Naive thymus-derived CD4-positive, alpha-beta T cell (primary cell): ENCODE data around the gene TMEM178B. TPM values are rescaled to one million over a fixed set of nuclear protein-coding genes. Genes with fewer than 3 reads are reported as not detected.

Source experiments
- ATAC-seq: fragments of 150-1000 bp; cut with Tn5 transposase; 2 replicates; pipeline ENCODE4 v1.10.0; 2021; ENCODE audit warnings: mild to moderate bottlenecking, moderate library complexity
- CTCF ChIA-PET: fragments of 350-600 bp; sonication (Branson Sonifier 250); formaldehyde crosslinking; loops from one replicate; lab custom pipeline; 2021; ENCODE audit warnings: antibody characterized with exemption; lab: Charles Lee
- POLR2A ChIA-PET: fragments of 350-600 bp; sonication (Branson Sonifier 250); formaldehyde crosslinking; loops from one replicate; lab custom pipeline; 2021; ENCODE audit warnings: antibody characterized with exemption, inconsistent platforms; lab: Charles Lee
- DNase-seq, 9 donors: peaks; one replicate each; pipeline versions ENCODE4 v3.0.0 to v3.0.0-alpha.2; 2020 to 2022; ENCODE audit warnings: mixed read lengths in 1 of 9
- H3K27ac ChIP-seq: one replicate; pipeline ENCODE4 v1.7.0; 2013; ENCODE audit warnings: mild to moderate bottlenecking, low read depth, low read length, moderate library complexity
- H3K27me3 ChIP-seq, 2 donors: one replicate each; pipeline ENCODE4 v1.7.0; 2013; ENCODE audit warnings: low read length in 2 of 2, mild to moderate bottlenecking in 2 of 2, moderate library complexity in 2 of 2; ENCODE audit not compliant: control insufficient read depth in 2 of 2, insufficient read depth in 2 of 2
- H3K36me3 ChIP-seq, 3 experiments: 1 replicate in 2 of 3; 2 replicates in 1 of 3; pipeline ENCODE4 v1.7.0; 2013; ENCODE audit warnings: low read length in 3 of 3, mild to moderate bottlenecking in 3 of 3, moderate library complexity in 1 of 3; ENCODE audit not compliant: insufficient read depth in 3 of 3, control insufficient read depth in 2 of 3
- H3K4me1 ChIP-seq, 2 donors: one replicate each; pipeline ENCODE4 v1.7.0; 2013; ENCODE audit warnings: low read length in 2 of 2, mild to moderate bottlenecking in 2 of 2, moderate library complexity in 1 of 2; ENCODE audit not compliant: control insufficient read depth in 2 of 2, insufficient read depth in 2 of 2
- H3K4me3 ChIP-seq: 2 replicates; pipeline ENCODE4 v1.7.0; 2013; ENCODE audit warnings: mild to moderate bottlenecking, low read length
- H3K9me3 ChIP-seq, 3 experiments: 1 replicate in 2 of 3; 2 replicates in 1 of 3; pipeline ENCODE4 v1.7.0; 2013; ENCODE audit warnings: low read length in 3 of 3; ENCODE audit not compliant: control insufficient read depth in 2 of 3
- H3K27ac Mint-ChIP-seq, 9 donors: one replicate each; pipeline ENCODE4 v1.8.0; 2020 to 2022; ENCODE audit warnings: mixed read lengths in 9 of 9, mild to moderate bottlenecking in 8 of 9, moderate library complexity in 5 of 9, inconsistent platforms in 2 of 9
- H3K27me3 Mint-ChIP-seq, 5 donors: one replicate each; pipeline ENCODE4 v1.8.0; 2021 to 2022; ENCODE audit warnings: mixed read lengths in 5 of 5, mild to moderate bottlenecking in 1 of 5
- H3K36me3 Mint-ChIP-seq, 5 donors: one replicate each; pipeline ENCODE4 v1.8.0; 2020 to 2022; ENCODE audit warnings: mixed read lengths in 5 of 5, mild to moderate bottlenecking in 3 of 5, inconsistent platforms in 1 of 5
- H3K4me1 Mint-ChIP-seq, 7 donors: one replicate each; pipeline ENCODE4 v1.8.0; 2020 to 2022; ENCODE audit warnings: mixed read lengths in 7 of 7, mild to moderate bottlenecking in 3 of 7, inconsistent platforms in 1 of 7
- H3K4me3 Mint-ChIP-seq, 10 donors: one replicate each; pipeline ENCODE4 v1.8.0; 2020 to 2022; ENCODE audit warnings: mild to moderate bottlenecking in 10 of 10, mixed read lengths in 10 of 10, moderate library complexity in 6 of 10, inconsistent platforms in 2 of 10
- H3K9me3 Mint-ChIP-seq, 11 donors: one replicate each; pipeline ENCODE4 v1.8.0; 2020 to 2022; ENCODE audit warnings: mixed read lengths in 11 of 11, mild to moderate bottlenecking in 4 of 11, inconsistent platforms in 1 of 11, moderate library complexity in 1 of 11
- intact Hi-C, 2 donors: fragments of 100-400 bp; cut with micrococcal nuclease; formaldehyde crosslinking; loops; one replicate each; pipeline ENCODE4 v1.15.1; 2023
- polyA plus RNA-seq, 2 donors: library from polyadenylated mRNA; unstranded; fragments of 300-500 nt; fragmentation: Illumina TruSeq; gene quantifications; one replicate each; pipeline ENCODE4 v1.2.3, GENCODE V29; 2021
- total RNA-seq, 6 experiments: library from RNA in 5 of 6; stranded (reverse) in 5 of 6; gene quantifications; 1 replicate in 5 of 6; 2 replicates in 1 of 6; pipeline ENCODE4 v1.2.3 and lab custom pipeline; 2021 to 2026

Gene TMEM178B
- total and polyA plus RNA-seq, 7 experiments from 2014 or later: 0.05 to 3.0 (median 0.10) TPM; not detected in 4

DNA sequence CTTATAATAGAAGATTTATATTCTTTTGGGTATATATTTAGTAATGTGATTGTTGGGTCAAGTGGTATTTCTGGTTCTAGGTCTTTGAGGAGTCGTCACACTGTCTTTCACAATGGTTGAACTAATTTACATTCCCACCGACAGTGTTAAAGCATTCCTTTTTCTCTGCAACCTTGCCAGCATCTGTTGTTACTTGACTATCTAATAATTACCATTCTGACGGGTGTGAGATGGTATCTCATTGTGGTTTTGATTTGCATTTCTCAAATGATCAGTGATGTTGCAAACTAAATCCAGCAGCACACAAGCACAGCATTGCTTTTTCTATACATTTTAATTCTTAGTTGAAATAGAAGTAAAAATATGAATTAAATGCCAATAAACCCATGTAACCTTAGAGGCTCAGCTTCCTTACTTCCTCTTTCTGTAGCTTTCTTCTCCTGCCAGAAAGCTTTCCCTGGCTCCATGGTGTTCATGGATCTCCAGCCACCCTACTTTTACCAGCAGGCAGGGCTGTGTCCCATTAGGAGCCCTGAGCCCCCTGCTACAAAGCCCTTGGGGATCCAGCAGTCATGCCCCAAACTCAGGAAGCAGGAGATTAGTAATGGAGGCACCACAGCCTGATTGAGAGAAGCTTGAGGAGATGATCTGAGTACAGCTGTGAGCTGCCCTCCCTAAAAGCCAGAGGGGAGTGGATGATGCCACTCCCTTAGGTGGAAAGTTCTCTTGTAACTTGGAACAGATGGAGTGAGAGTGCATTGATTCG, 158.6 kb downstream of the TMEM178B start:
- H3K4me3 ChIP-seq: no peak overlapping the region
- DNase-seq: no peak
- no peaks in the 10 kb centered on the region for H3K9me3 Mint-ChIP-seq
- intact Hi-C loops: no loop called here
- H3K4me3 Mint-ChIP-seq: no peak overlapping the region
- no peak overlapping the region for H3K27ac ChIP-seq
- POLR2A ChIA-PET: no interaction called here
- H3K27ac Mint-ChIP-seq: no peak overlapping the region
- H3K36me3 ChIP-seq: no peaks in the 10 kb centered on the region
- H3K27me3 Mint-ChIP-seq: peaks cover 15 to 42% (median 30%) of the 10 kb centered on the region in 5 donors
- no peaks in the 10 kb centered on the region for H3K4me1 ChIP-seq
- no peaks in the 10 kb centered on the region for H3K4me1 Mint-ChIP-seq
- H3K9me3 ChIP-seq: no peaks in the 10 kb centered on the region
- H3K27me3 ChIP-seq: no peaks in the 10 kb centered on the region
- no peak for ATAC-seq
- no peaks in the 10 kb centered on the region for H3K36me3 Mint-ChIP-seq
- CTCF ChIA-PET: no interaction called here

DNA sequence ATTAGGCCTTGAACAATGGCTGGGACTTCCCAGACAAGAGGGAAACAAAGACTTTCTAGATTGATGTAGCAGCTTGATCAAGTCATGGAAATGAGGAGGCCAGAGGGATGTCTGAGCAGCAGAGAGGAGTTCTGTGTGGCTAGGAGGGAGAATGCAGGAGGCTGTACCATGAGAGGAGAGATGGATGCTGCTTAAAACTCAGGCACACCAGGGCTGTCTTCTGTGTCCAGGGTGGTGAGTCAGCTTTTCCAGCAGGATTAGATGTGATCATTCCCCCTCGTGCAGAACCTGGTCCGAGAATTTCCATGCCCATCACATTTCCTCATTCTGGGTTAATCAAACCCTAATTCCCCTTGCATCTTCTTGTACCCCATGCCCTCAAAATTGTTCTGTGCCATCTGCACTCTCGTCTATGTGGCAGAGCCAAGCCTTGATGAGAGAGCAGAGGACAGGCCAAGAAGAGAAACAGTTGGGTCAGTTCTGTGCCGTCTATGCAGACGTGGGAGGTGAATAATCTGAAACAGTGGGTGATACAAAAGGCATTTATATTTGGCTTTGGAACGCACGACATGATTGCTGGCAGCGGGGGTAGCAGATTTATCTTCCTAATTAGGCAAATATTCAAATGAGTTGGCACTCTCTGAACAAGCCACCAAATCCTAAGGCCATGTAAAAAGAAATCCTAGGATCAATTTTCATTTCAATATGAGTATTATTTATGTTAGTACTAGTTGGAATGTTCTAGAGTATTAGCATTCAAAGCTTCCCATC, 160.7 kb downstream of the TMEM178B start:
- Mint-ChIP-seq H3K27me3 (peaks cover 9 to 55% (median 29%) of the 10 kb centered on the region in 5 donors), H3K36me3 (no peaks in the 10 kb centered on the region), H3K9me3 (no peaks in the 10 kb centered on the region), H3K27ac (no peak overlapping the region), H3K4me1 (no peaks in the 10 kb centered on the region), H3K4me3 (no peak overlapping the region)
- ChIA-PET CTCF (no interaction called here), POLR2A (no interaction called here)
- H3K27me3 ChIP-seq: no peaks in the 10 kb centered on the region
- DNase-seq (no peak), ATAC-seq (no peak)
- no peaks in the 10 kb centered on the region for H3K36me3 ChIP-seq
- no peaks in the 10 kb centered on the region for H3K4me1 ChIP-seq
- no peak overlapping the region for H3K27ac ChIP-seq
- no peaks in the 10 kb centered on the region for H3K9me3 ChIP-seq
- no peak overlapping the region for H3K4me3 ChIP-seq
- intact Hi-C loops: no loop called here

- DNase-seq: no peak
- CTCF ChIA-PET: no interaction called here
- Histone ChIP-seq H3K4me1 (no peaks in the 10 kb centered on the region), H3K27me3 (no peaks in the 10 kb centered on the region), H3K4me3 (no peak overlapping the region), H3K27ac (no peak overlapping the region), H3K9me3 (no peaks in the 10 kb centered on the region), H3K36me3 (no peaks in the 10 kb centered on the region)
- Mint-ChIP-seq H3K9me3 (no peaks in the 10 kb centered on the region), H3K27me3 (peaks cover 7 to 51% (median 28%) of the 10 kb centered on the region in 5 donors), H3K4me3 (no peak overlapping the region), H3K27ac (no peak overlapping the region), H3K36me3 (no peaks in the 10 kb centered on the region), H3K4me1 (no peaks in the 10 kb centered on the region)
- POLR2A ChIA-PET: no interaction called here
- intact Hi-C loops: no loop called here
- no peak for ATAC-seq
Observed at GRCh38 chr7:141235656-141236055, 161.8 kb downstream of the TMEM178B start.

DNA sequence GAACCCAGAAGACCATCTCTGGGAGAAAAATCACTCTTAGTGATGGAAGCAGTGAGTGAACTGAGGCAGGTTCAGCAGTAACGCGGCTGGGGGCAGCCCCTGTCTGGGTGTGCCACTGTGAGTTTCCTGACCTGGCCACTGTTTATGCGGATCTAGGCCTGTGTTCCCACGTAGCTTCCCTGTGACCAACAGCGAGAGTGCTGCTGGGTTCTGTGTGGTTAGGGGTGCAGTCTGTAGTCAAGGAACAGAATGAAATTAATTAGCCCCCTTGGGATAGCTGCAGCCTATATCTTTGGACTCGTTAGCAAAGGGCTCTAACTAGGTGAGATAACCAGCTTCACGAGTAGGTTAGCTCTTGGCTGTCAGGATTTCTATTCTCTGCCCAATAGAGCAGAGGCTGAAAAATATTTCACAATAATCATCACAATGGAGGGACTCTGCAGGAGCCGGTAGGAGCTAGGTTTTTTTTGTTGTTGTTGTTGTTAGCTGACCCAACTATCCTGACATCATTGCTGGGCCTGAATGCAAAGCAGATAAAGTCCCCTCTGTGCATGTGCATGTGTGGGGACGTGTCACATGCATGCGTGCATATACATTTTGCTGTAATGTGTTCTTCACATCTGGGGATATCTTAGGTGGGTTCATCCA, 164.9 kb downstream of the TMEM178B start:
- intact Hi-C loops: no loop called here
- no peaks in the 10 kb centered on the region for H3K27me3 ChIP-seq
- no peaks in the 10 kb centered on the region for H3K36me3 Mint-ChIP-seq
- H3K9me3 ChIP-seq: no peaks in the 10 kb centered on the region
- DNase-seq (no peak), ATAC-seq (no peak)
- no peak overlapping the region for H3K4me3 Mint-ChIP-seq
- H3K4me3 ChIP-seq: no peak overlapping the region
- H3K36me3 ChIP-seq: no peaks in the 10 kb centered on the region
- H3K4me1 Mint-ChIP-seq: no peaks in the 10 kb centered on the region
- H3K27ac ChIP-seq: no peak overlapping the region
- H3K27ac Mint-ChIP-seq: no peak overlapping the region
- peaks cover 3 to 42% (median 16%) of the 10 kb centered on the region in 5 donors for H3K27me3 Mint-ChIP-seq
- ChIA-PET CTCF (no interaction called here), POLR2A (interaction anchor here (0.5 kb wide), 1 partner anchor 281 kb away, joined by 3 read pairs; no protein-coding TSS in a partner anchor)
- H3K9me3 Mint-ChIP-seq: no peaks in the 10 kb centered on the region
- no peaks in the 10 kb centered on the region for H3K4me1 ChIP-seq

DNA sequence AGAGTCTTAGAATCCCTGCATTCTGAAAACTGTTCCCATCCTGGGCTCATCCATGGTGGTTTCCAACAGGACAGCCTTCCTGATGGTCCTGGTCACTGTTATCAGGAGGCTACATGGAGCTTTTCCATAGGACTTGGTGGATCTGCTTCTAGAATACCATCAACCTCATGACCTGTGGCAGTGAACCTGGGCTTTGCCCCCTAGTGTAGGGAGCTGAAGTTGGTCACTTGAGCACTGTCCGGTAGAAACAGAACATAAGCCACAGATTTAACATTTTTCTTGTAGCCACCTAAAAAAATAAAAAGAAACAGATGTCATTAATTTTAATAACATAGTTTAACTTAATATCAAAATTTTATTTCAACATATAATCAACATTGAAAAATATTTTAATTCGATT, 165.8 kb downstream of the TMEM178B start:
- no peaks in the 10 kb centered on the region for H3K4me1 Mint-ChIP-seq
- ATAC-seq: no peak
- Histone ChIP-seq H3K9me3 (no peaks in the 10 kb centered on the region), H3K36me3 (no peaks in the 10 kb centered on the region), H3K4me3 (no peak overlapping the region), H3K27ac (no peak overlapping the region), H3K4me1 (no peaks in the 10 kb centered on the region), H3K27me3 (no peaks in the 10 kb centered on the region)
- intact Hi-C loops: no loop called here
- no peak overlapping the region for H3K27ac Mint-ChIP-seq
- H3K36me3 Mint-ChIP-seq: no peaks in the 10 kb centered on the region
- peaks cover 3 to 40% (median 14%) of the 10 kb centered on the region in 5 donors for H3K27me3 Mint-ChIP-seq
- no peak overlapping the region for H3K4me3 Mint-ChIP-seq
- H3K9me3 Mint-ChIP-seq: peaks cover 0 to 2% (median 0%) of the 10 kb centered on the region in 11 donors
- CTCF ChIA-PET: no interaction called here
- POLR2A ChIA-PET: no interaction called here
- no peak for DNase-seq

DNA sequence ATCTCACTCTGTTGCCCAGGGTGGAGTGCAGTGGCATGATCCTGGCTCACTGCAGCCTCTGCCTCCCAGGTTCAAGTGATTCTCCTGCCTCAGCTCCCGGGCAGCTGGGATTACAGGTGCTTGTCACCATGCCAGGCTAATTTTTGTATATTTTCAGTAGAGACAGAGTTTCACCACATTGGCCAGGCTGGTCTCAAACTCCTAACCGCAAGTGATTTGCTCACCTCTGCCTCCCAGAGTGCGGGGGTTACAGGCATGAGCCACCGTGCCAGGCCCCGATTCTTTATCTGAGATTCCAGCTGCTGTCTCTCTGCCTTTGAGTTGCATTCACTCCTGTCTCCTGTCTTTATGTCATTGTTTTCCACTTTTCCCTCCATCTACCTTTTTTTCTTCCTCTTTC, 168.7 kb downstream of the TMEM178B start:
- peaks cover 3 to 32% (median 6%) of the 10 kb centered on the region in 5 donors for H3K27me3 Mint-ChIP-seq
- ATAC-seq (no peak), DNase-seq (no peak)
- no peaks in the 10 kb centered on the region for H3K36me3 ChIP-seq
- H3K4me3 Mint-ChIP-seq: no peak overlapping the region
- peaks cover 0 to 2% (median 0%) of the 10 kb centered on the region in 11 donors for H3K9me3 Mint-ChIP-seq
- intact Hi-C loops: no loop called here
- CTCF ChIA-PET: no interaction called here
- POLR2A ChIA-PET: no interaction called here
- no peaks in the 10 kb centered on the region for H3K9me3 ChIP-seq
- no peak overlapping the region for H3K4me3 ChIP-seq
- no peak overlapping the region for H3K27ac Mint-ChIP-seq
- no peaks in the 10 kb centered on the region for H3K36me3 Mint-ChIP-seq
- no peaks in the 10 kb centered on the region for H3K4me1 Mint-ChIP-seq
- H3K27me3 ChIP-seq: no peaks in the 10 kb centered on the region
- no peak overlapping the region for H3K27ac ChIP-seq
- H3K4me1 ChIP-seq: no peaks in the 10 kb centered on the region
